Testis (tissue), 2 donors: Measurements from ENCODE around the gene PPP6R1.
"Not testable (repeated sequence)": the region's sequence is repeated elsewhere in the genome, so short reads cannot be mapped to it uniquely, and the experiment has no call there.

ENCODE experiments used
- CTCF ChIP-seq, 3 experiments: fragments of 450-650 bp in 2 of 3; fragments of 200-600 bp in 1 of 3; sonication (generic) in 1 of 3; IDR thresholded peaks; one replicate each; pipeline ENCODE4 v1.5.1; 2016 to 2019; ENCODE audit warnings: antibody characterized with exemption in 3 of 3, mild to moderate bottlenecking in 2 of 3, moderate library complexity in 1 of 3
- POLR2A ChIP-seq: fragments of 450-650 bp; IDR thresholded peaks from one replicate; pipeline ENCODE4 v1.6.1; 2017; ENCODE audit warnings: antibody characterized with exemption, mild to moderate bottlenecking, moderate library complexity

GRCh38 chr19:55224679-55225414 lies 34.0 kb downstream of the PPP6R1 start:
- TF ChIP-seq CTCF (IDR thresholded peaks at IDR 0.05); POLR2A: not testable (repeated sequence)
